A549 (cell line): ENCODE measurements around the gene FRRS1L. TPM values are rescaled to one million over a fixed set of nuclear protein-coding genes. Genes with fewer than 3 reads are reported as not detected.

ENCODE experiments used
- ATAC-seq, 2 experiments: fragments of 200-7000 bp in 1 of 2; fragments of >200 bp in 1 of 2; cut with Nextera tagmentation in 1 of 2; cut with Tn5 transposase in 1 of 2; 3 replicates each; pipeline versions ENCODE4 v1.8.0 to v1.9.1; 2018 to 2020; ENCODE audit warnings: mild to moderate bottlenecking in 1 of 2, moderate library complexity in 1 of 2
- CTCF ChIA-PET: fragments of 300-600 bp; sonication (Branson Sonifier 250); formaldehyde crosslinking; extraction: SDS; loops from one replicate; lab custom pipeline; 2021; ENCODE audit warnings: antibody characterized with exemption, inconsistent platforms; lab: Yijun Ruan, JAX
- POLR2A ChIA-PET: fragments of 350-600 bp; formaldehyde crosslinking; extraction: SDS; loops from one replicate; lab custom pipeline; 2021; ENCODE audit warnings: antibody characterized with exemption, inconsistent platforms; lab: Yijun Ruan, JAX
- DNase-seq, 2 experiments: peaks; one replicate each; pipeline versions ENCODE4 v3.0.0 to v3.0.0-alpha.2; 2011 to 2016; ENCODE audit warnings: low read depth in 1 of 2, low spot score in 1 of 2
- FAIRE-seq: peaks from 2 replicates; lab custom pipeline; 2011; peaks lifted over from hg19 to GRCh38; lab: Jason Lieb, UNC
- H3K27ac ChIP-seq, 2 experiments: fragments of >200 bp; sonication (Bioruptor Twin); formaldehyde crosslinking; 3 replicates each; pipeline ENCODE4 v1.5.1; 2016 to 2017
- H3K4me1 ChIP-seq: fragments of >200 bp; sonication (Bioruptor Twin); formaldehyde crosslinking; 3 replicates; pipeline ENCODE4 v1.6.1; 2016
- H3K4me2 ChIP-seq: fragments of >200 bp; sonication (Bioruptor Twin); formaldehyde crosslinking; 3 replicates; pipeline ENCODE4 v1.6.1; 2016
- H3K4me3 ChIP-seq: fragments of >200 bp; sonication (Bioruptor Twin); formaldehyde crosslinking; 3 replicates; pipeline ENCODE4 v1.5.1; 2016
- H3K9me3 ChIP-seq: fragments of >200 bp; sonication (Bioruptor Twin); formaldehyde crosslinking; 3 replicates; pipeline ENCODE4 v1.6.1; 2016
- ATOH8 ChIP-seq: fragments of 250-450 bp; sonication (Bioruptor Pico); IDR thresholded peaks from 2 replicates; pipeline ENCODE4 v1.5.0; 2020; ENCODE audit warnings: low read depth, mild to moderate bottlenecking, moderate library complexity
- CBX2 ChIP-seq: fragments of 200-600 bp; sonication (generic); IDR thresholded peaks from 2 replicates; pipeline ENCODE4 v1.6.1; 2016; ENCODE audit warnings: low read depth, mild to moderate bottlenecking, borderline replicate concordance
- CTCF ChIP-seq: fragments of >200 bp; sonication (Bioruptor Twin); formaldehyde crosslinking; IDR thresholded peaks from 3 replicates; pipeline ENCODE4 v1.5.1; 2016
- FOSB ChIP-seq: fragments of 250-450 bp; sonication (Bioruptor Pico); IDR thresholded peaks from 2 replicates; pipeline ENCODE4 v1.5.0; 2020; ENCODE audit warnings: mild to moderate bottlenecking, moderate library complexity
- FOXS1 ChIP-seq: fragments of 250-450 bp; sonication (Bioruptor Pico); IDR thresholded peaks from 2 replicates; pipeline ENCODE4 v1.5.0; 2020; ENCODE audit warnings: mild to moderate bottlenecking, moderate library complexity
- HMGXB4 ChIP-seq: fragments of 250-450 bp; sonication (Bioruptor Pico); IDR thresholded peaks from 2 replicates; pipeline ENCODE4 v1.5.0; 2021; ENCODE audit warnings: mild to moderate bottlenecking, moderate library complexity, borderline replicate concordance
- HOXB13 ChIP-seq: fragments of 250-450 bp; sonication (Bioruptor Pico); IDR thresholded peaks from 2 replicates; pipeline ENCODE4 v1.5.0; 2020; ENCODE audit warnings: low read depth, mild to moderate bottlenecking, moderate library complexity
- JUN ChIP-seq, 2 experiments: fragments of >200 bp; sonication (Bioruptor Twin); formaldehyde crosslinking; IDR thresholded peaks; 2 replicates in 1 of 2; 3 replicates in 1 of 2; pipeline ENCODE4 v1.6.1; 2016 to 2017
- MAFK ChIP-seq: fragments of 450-650 bp; IDR thresholded peaks from 2 replicates; pipeline ENCODE4 v1.6.1; 2014; ENCODE audit not compliant: partially characterized antibody
- NFE2L2 ChIP-seq: fragments of 150-350 bp; conservative IDR thresholded peaks from 2 replicates; pipeline ENCODE4 v1.6.1; 2014; ENCODE audit warnings: low read length
- NPAS2 ChIP-seq: fragments of 250-450 bp; sonication (Bioruptor Pico); IDR thresholded peaks from 2 replicates; pipeline ENCODE4 v1.8.0; 2022; ENCODE audit warnings: mild to moderate bottlenecking, moderate library complexity, borderline replicate concordance
- POLR2AphosphoS2 ChIP-seq: conservative IDR thresholded peaks from 2 replicates; pipeline ENCODE4 v1.6.1; 2012; ENCODE audit warnings: low read length, improper control_type of control experiment, inconsistent platforms
- REST ChIP-seq: fragments of 200-600 bp; sonication (generic); IDR thresholded peaks from 2 replicates; pipeline ENCODE4 v1.6.1; 2016; ENCODE audit warnings: antibody characterized with exemption, mild to moderate bottlenecking, moderate library complexity
- RNF2 ChIP-seq: fragments of 200-600 bp; sonication (generic); IDR thresholded peaks from 2 replicates; pipeline ENCODE4 v1.6.1; 2016; ENCODE audit warnings: low read depth, mild to moderate bottlenecking, antibody characterized with exemption, moderate library complexity, borderline replicate concordance
- TFCP2L1 ChIP-seq: fragments of 250-450 bp; sonication (Bioruptor Pico); IDR thresholded peaks from 2 replicates; pipeline ENCODE4 v1.5.0; 2021; ENCODE audit warnings: mild to moderate bottlenecking
- TP53 ChIP-seq: fragments of 250-450 bp; sonication (Bioruptor Pico); IDR thresholded peaks from 2 replicates; pipeline ENCODE4 v1.5.0; 2021; ENCODE audit warnings: mild to moderate bottlenecking, moderate library complexity
- USF2 ChIP-seq: fragments of 450-650 bp; IDR thresholded peaks from 2 replicates; pipeline ENCODE4 v1.6.1; 2014; ENCODE audit warnings: antibody characterized with exemption
- ZC3H11A ChIP-seq: fragments of 450-650 bp; IDR thresholded peaks from 2 replicates; pipeline ENCODE4 v1.6.1; 2014; ENCODE audit warnings: antibody characterized with exemption, mild to moderate bottlenecking
- WGBS: methylation state at CpG from one replicate; pipeline ENCODE4 v1.1.6; 2017; ENCODE audit errors: missing lambda C conversion rate; 5-methylcytosine and 5-hydroxymethylcytosine counted together
- polyA plus RNA-seq, 4 experiments: library from polyadenylated mRNA; depleted of rRNA in 3 of 4; stranded (reverse); fragments of >200 nt; fragmentation: RNase III in 1 of 4; extraction: RNeasy Plus Mini Kit Qiagen cat#74134 plus additional on column Dnase treatment in 1 of 4; gene quantifications; 2 replicates in 3 of 4; 3 replicates in 1 of 4; pipeline ENCODE4 v1.2.3, GENCODE V29; 2011 to 2017

Gene FRRS1L
- polyA plus RNA-seq, 2 of the 4 experiments (the other 2 are of a cell fraction), result 0.54 to 1.5 TPM

- FAIRE-seq, result no peak
- no peak for ATAC-seq
- peaks cover 40% of the 10 kb centered on the region for H3K4me1 ChIP-seq
- TF ChIP-seq REST (no peak), NPAS2 (CRISPR knock-in tag) (no peak), USF2 (no peak), NFE2L2 (no peak), TFCP2L1 (no peak), CTCF (no peak), MAFK (no peak), CBX2 (no peak), TP53 (no peak), ATOH8 (no peak), JUN (IDR thresholded peaks at IDR 0.05) (no peak), RNF2 (no peak), ZC3H11A (no peak), POLR2AphosphoS2 (no peak)
- TF ChIP-seq, all 56 proteins: peak for 0
- no peak for DNase-seq
- Histone ChIP-seq H3K9me3 (no peaks in the 10 kb centered on the region), H3K27ac (0 out of 6 replicates have a peak overlapping the region, but pooled peaks of 1 of the 2 experiments have one; percentile 2), H3K4me3 (no peak overlapping the region), H3K4me2 (no peak overlapping the region)
- 94% methylated on average over 6 of the region's 6 CpGs for WGBS
- POLR2A ChIA-PET, result no interaction called here
- CTCF ChIA-PET, result interaction anchor here (0.7 kb wide), 1 partner anchor 14 kb away, joined by 3 read pairs; no protein-coding TSS in a partner anchor
Measured at GRCh38 chr9:109094268-109094667, 72.8 kb downstream of the FRRS1L start.

- ATAC-seq, result no peak
- FAIRE-seq, result no peak
- no peak overlapping the region for H3K4me2 ChIP-seq
- ChIA-PET POLR2A (no interaction called here), CTCF (no interaction called here)
- H3K27ac ChIP-seq, result no peak overlapping the region
- no peak overlapping the region for H3K4me3 ChIP-seq
- WGBS, result 86% methylated on average over 1 of the region's 1 CpG
- H3K9me3 ChIP-seq, result no peaks in the 10 kb centered on the region
- peaks cover 38% of the 10 kb centered on the region for H3K4me1 ChIP-seq
- TF ChIP-seq FOXS1 (CRISPR knock-in tag) (no peak), HMGXB4 (no peak), FOSB (CRISPR knock-in tag) (no peak), TP53 (no peak), HOXB13 (CRISPR knock-in tag) (no peak)
- TF ChIP-seq, all 56 proteins: peak for 0
- DNase-seq, result no peak
Measured at GRCh38 chr9:109092587-109092986, 74.5 kb downstream of the FRRS1L start.
